ENCODE results near the gene TSEN34. TPM values are rescaled to one million over a fixed set of nuclear protein-coding genes. Genes with fewer than 3 reads are reported as not detected.

The TSEN34 gene
- total and polyA plus RNA-seq, 10 donors, result 25.5 to 109 (median 43.0) TPM

- Histone ChIP-seq H3K27me3 (replicated peaks in 1 of 7) (no peaks in the 10 kb centered on the region), H3K9me3 (no peaks in the 10 kb centered on the region), H3K27ac (peak overlapping the region; percentile 63 to 98 (median 92)), H3K36me3 (peaks cover 5 to 64% (median 53%) of the 10 kb centered on the region in 6 donors), H3K4me3 (peak overlapping the region in 3 of 8 donors; percentile 27 to 94 (median 32)), H3K4me1 (peaks cover 39 to 98% (median 81%) of the 10 kb centered on the region in 6 donors)
- 23 to 35% (median 28%) methylated on average over 15 to 18 of the region's 18 CpGs for WGBS, 5 donors
- TF ChIP-seq POLR2A (IDR thresholded peaks at IDR 0.05), result peak; percentile 25 to 34 (median 25)
- peak; percentile 79 to 91 (median 82) for TF ChIP-seq POLR2AphosphoS5 (IDR thresholded peaks at IDR 0.05)
- peak in 1 of 11 experiments; percentile 31 for TF ChIP-seq CTCF (IDR thresholded peaks at IDR 0.05 in 8 of 11, conservative IDR thresholded peaks at IDR 0.05 in 3 of 11)
- DNase-seq, result peak; percentile 87
- intact Hi-C loops (cut with DNase I; ENCODE audit: low total_unique reads), result no loop called here
Observed at GRCh38 chr19:54207983-54208783, 17.1 kb downstream of the TSEN34 start.

GRCh38 chr19:54208784-54209057, 17.6 kb downstream of the TSEN34 start:
- intact Hi-C loops (cut with DNase I; ENCODE audit: low total_unique reads), result no loop called here
- Histone ChIP-seq H3K4me1 (peaks cover 36 to 96% (median 76%) of the 10 kb centered on the region in 6 donors), H3K27ac (peak overlapping the region; percentile 63 to 98 (median 92)), H3K9me3 (no peaks in the 10 kb centered on the region), H3K27me3 (replicated peaks in 1 of 7) (no peaks in the 10 kb centered on the region), H3K4me3 (peak overlapping the region in 1 of 8 donors; percentile 94), H3K36me3 (peaks cover 5 to 59% (median 48%) of the 10 kb centered on the region in 6 donors)
- TF ChIP-seq POLR2AphosphoS5 (IDR thresholded peaks at IDR 0.05), result no peak
- TF ChIP-seq CTCF (IDR thresholded peaks at IDR 0.05 in 8 of 11, conservative IDR thresholded peaks at IDR 0.05 in 3 of 11), result no peak
- TF ChIP-seq POLR2A (IDR thresholded peaks at IDR 0.05), result no peak
- WGBS, 5 donors, result 72 to 84% (median 77%) methylated on average over 7 to 8 of the region's 8 CpGs
- DNase-seq, result no peak

- peak; percentile 83 for DNase-seq
- Histone ChIP-seq H3K36me3 (peaks cover 5 to 54% (median 44%) of the 10 kb centered on the region in 6 donors), H3K27ac (peak overlapping the region; percentile 63 to 98 (median 92)), H3K4me3 (peak overlapping the region in 1 of 8 donors; percentile 94), H3K9me3 (no peaks in the 10 kb centered on the region), H3K27me3 (replicated peaks in 1 of 7) (no peaks in the 10 kb centered on the region), H3K4me1 (peaks cover 35 to 90% (median 71%) of the 10 kb centered on the region in 6 donors)
- no peak for TF ChIP-seq CTCF (IDR thresholded peaks at IDR 0.05 in 8 of 11, conservative IDR thresholded peaks at IDR 0.05 in 3 of 11)
- TF ChIP-seq POLR2AphosphoS5 (IDR thresholded peaks at IDR 0.05), result peak in 2 of 3 donors; percentile 35 to 81
- intact Hi-C loops (cut with DNase I; ENCODE audit: low total_unique reads), result no loop called here
- 62 to 86% (median 68%) methylated on average over 1 to 24 of the region's 24 CpGs for WGBS, 5 donors
Observed at GRCh38 chr19:54209058-54209810, 18.1 kb downstream of the TSEN34 start.

All from spleen (tissue), 11 donors.